SK-N-SH (cell line): ENCODE results near the gene MTG1. TPM values are rescaled to one million over a fixed set of nuclear protein-coding genes. Genes with fewer than 3 reads are reported as not detected.

Source experiments
- CTCF ChIA-PET: fragments of 300-600, 350-600 bp; formaldehyde crosslinking; extraction: SDS; loops from one replicate; lab custom pipeline; 2021; lab: Yijun Ruan, JAX
- POLR2A ChIA-PET: fragments of 350-600 bp; sonication (Branson Sonifier 250); formaldehyde crosslinking; extraction: SDS; loops from one replicate; lab custom pipeline; 2020; ENCODE audit warnings: antibody characterized with exemption, inconsistent platforms; lab: Yijun Ruan, JAX
- DNase-seq: peaks from one replicate; pipeline ENCODE4 v3.0.0; 2012
- H2AFZ ChIP-seq: fragments of 200-600 bp; sonication (generic); 2 replicates; pipeline ENCODE4 v1.8.1; 2016; ENCODE audit warnings: antibody characterized with exemption, mild to moderate bottlenecking, low read depth
- H3F3A ChIP-seq: fragments of 200-600 bp; sonication (generic); replicated peaks from 2 replicates; pipeline ENCODE3; 2016; ENCODE audit warnings: antibody characterized with exemption, mild to moderate bottlenecking; ENCODE audit not compliant: insufficient read depth
- H3K27ac ChIP-seq, 2 experiments: fragments of 200-500 bp in 1 of 2; fragments of 200-600 bp in 1 of 2; sonication (Bioruptor generic) in 1 of 2; sonication (generic), shearing (Covaris generic) in 1 of 2; 2 replicates each; pipeline versions ENCODE4 v1.5.1 to v1.6.1; 2014 to 2016; ENCODE audit warnings: low read depth in 2 of 2, inconsistent platforms in 1 of 2, low read length in 1 of 2, mild to moderate bottlenecking in 1 of 2, mixed read lengths in 1 of 2
- H3K27me3 ChIP-seq: fragments of 200-600 bp; sonication (generic), shearing (Covaris generic); 2 replicates; pipeline ENCODE4 v1.6.1; 2016; ENCODE audit warnings: mixed run types; ENCODE audit not compliant: insufficient read depth
- H3K36me3 ChIP-seq, 2 experiments: fragments of 200-500 bp in 1 of 2; fragments of 200-600 bp in 1 of 2; sonication (Bioruptor generic) in 1 of 2; sonication (generic) in 1 of 2; replicated peaks in 1 of 2; 2 replicates each; pipeline versions ENCODE3 to v1.5.1; 2014 to 2016; ENCODE audit warnings: low read length in 1 of 2, mild to moderate bottlenecking in 1 of 2; ENCODE audit not compliant: insufficient read depth in 2 of 2, control insufficient read depth in 1 of 2
- H3K4me1 ChIP-seq, 2 experiments: fragments of 200-500 bp in 1 of 2; fragments of 200-600 bp in 1 of 2; sonication (Bioruptor generic) in 1 of 2; sonication (generic), shearing (Covaris generic) in 1 of 2; 2 replicates each; pipeline versions ENCODE4 v1.5.1 to v1.6.1; 2014 to 2016; ENCODE audit warnings: low read depth in 1 of 2, low read length in 1 of 2, mixed run types in 1 of 2; ENCODE audit not compliant: insufficient read depth in 2 of 2, control insufficient read depth in 1 of 2
- H3K4me2 ChIP-seq: fragments of 200-600 bp; sonication (generic), shearing (Covaris generic); 2 replicates; pipeline ENCODE4 v1.6.1; 2017; ENCODE audit warnings: mixed run types
- H3K4me3 ChIP-seq, 2 experiments: fragments of 200-500 bp in 1 of 2; fragments of 200-600 bp in 1 of 2; sonication (Bioruptor generic) in 1 of 2; sonication (generic), shearing (Covaris generic) in 1 of 2; 2 replicates each; pipeline versions ENCODE4 v1.5.1 to v1.8.1; 2014 to 2016; ENCODE audit warnings: low read depth in 2 of 2, inconsistent platforms in 1 of 2, low read length in 1 of 2, mild to moderate bottlenecking in 1 of 2, mixed read lengths in 1 of 2, moderate library complexity in 1 of 2
- H3K79me2 ChIP-seq: fragments of 200-600 bp; sonication (generic); 2 replicates; pipeline ENCODE4 v1.8.1; 2017; ENCODE audit warnings: mild to moderate bottlenecking; ENCODE audit not compliant: insufficient read depth
- H3K9ac ChIP-seq: fragments of 200-600 bp; sonication (generic); 2 replicates; pipeline ENCODE4 v1.6.1; 2017; ENCODE audit warnings: mixed run types
- H3K9me2 ChIP-seq: fragments of 200-600 bp; sonication (generic); 2 replicates; pipeline ENCODE4 v1.6.1; 2017; ENCODE audit warnings: mixed run types
- H3K9me3 ChIP-seq: fragments of 200-600 bp; sonication (generic); 2 replicates; pipeline ENCODE4 v1.6.1; 2017; ENCODE audit warnings: mixed run types, mild to moderate bottlenecking, moderate library complexity
- H4K20me1 ChIP-seq: fragments of 200-600 bp; sonication (generic); 2 replicates; pipeline ENCODE4 v1.6.1; 2017; ENCODE audit warnings: mild to moderate bottlenecking, mixed run types; ENCODE audit not compliant: insufficient read depth
- FOSL2 ChIP-seq: IDR thresholded peaks from 2 replicates; pipeline ENCODE4 v1.4.0; 2012; ENCODE audit warnings: low read depth, mild to moderate bottlenecking, moderate library complexity, borderline replicate concordance
- IRF3 ChIP-seq: fragments of 150-350 bp; IDR thresholded peaks from 2 replicates; pipeline ENCODE4 v1.6.1; 2016; ENCODE audit warnings: mild to moderate bottlenecking, low read depth, low read length
- MEF2A ChIP-seq: IDR thresholded peaks from 2 replicates; pipeline ENCODE4 v1.4.0; 2012; ENCODE audit warnings: low read depth, borderline replicate concordance
- NRF1 ChIP-seq: IDR thresholded peaks from 2 replicates; pipeline ENCODE4 v1.6.1; 2012; ENCODE audit warnings: low read depth, mild to moderate bottlenecking, low read length
- RAD21 ChIP-seq: IDR thresholded peaks from 2 replicates; pipeline ENCODE4 v1.6.1; 2012; ENCODE audit warnings: mild to moderate bottlenecking, low read length
- RCOR1 ChIP-seq: fragments of 150-350 bp; IDR thresholded peaks from 2 replicates; pipeline ENCODE4 v1.6.1; 2017; ENCODE audit warnings: antibody characterized with exemption, low read length
- RXRA ChIP-seq: IDR thresholded peaks from 2 replicates; pipeline ENCODE4 v1.4.0; 2012; ENCODE audit warnings: low read depth, mild to moderate bottlenecking, borderline replicate concordance
- SMC3 ChIP-seq: IDR thresholded peaks from 2 replicates; pipeline ENCODE4 v1.6.1; 2012; ENCODE audit warnings: low read depth, low read length, improper control_type of control experiment
- USF1 ChIP-seq: IDR thresholded peaks from 2 replicates; pipeline ENCODE4 v1.4.0; 2012; ENCODE audit warnings: low read depth, borderline replicate concordance
- USF2 ChIP-seq: fragments of 150-350 bp; IDR thresholded peaks from 2 replicates; pipeline ENCODE4 v1.6.1; 2017; ENCODE audit warnings: antibody characterized with exemption, low read length, low read depth, borderline replicate concordance
- ZBTB33 ChIP-seq: IDR thresholded peaks from 2 replicates; pipeline ENCODE4 v1.4.0; 2012; ENCODE audit warnings: low read depth, borderline replicate concordance
- WGBS: methylation state at CpG from one replicate; pipeline ENCODE4 v1.1.6; 2017; ENCODE audit warnings: low lambda C conversion rate; 5-methylcytosine and 5-hydroxymethylcytosine counted together
- polyA plus RNA-seq, 3 experiments: library from polyadenylated mRNA; depleted of rRNA; stranded (reverse); fragments of >200 nt; gene quantifications; 2 replicates each; pipeline ENCODE4 v1.2.3, GENCODE V29; 2012
- TF ChIP-seq, protein P1 (sequence below): fragments of 200-600 bp; sonication (generic); IDR thresholded peaks from 2 replicates; pipeline ENCODE4 v1.6.1; 2017; ENCODE audit warnings: antibody characterized with exemption, mild to moderate bottlenecking, moderate library complexity

MTG1 gene
- polyA plus RNA-seq, 1 of the 3 experiments (the other 2 are of a cell fraction), result 86.4 TPM

GRCh38 chr10:133455196-133455595, 61.2 kb downstream of the MTG1 start:
- Histone ChIP-seq H3K9me3 (no peaks in the 10 kb centered on the region), H3F3A (no peaks in the 10 kb centered on the region), H3K4me1 (no peaks in the 10 kb centered on the region), H3K79me2 (no peaks in the 10 kb centered on the region), H3K27me3 (no peaks in the 10 kb centered on the region), H3K9me2 (no peaks in the 10 kb centered on the region), H3K4me2 (no peak overlapping the region), H3K9ac (no peak overlapping the region), H3K4me3 (no peak overlapping the region), H2AFZ (no peak overlapping the region), H4K20me1 (no peaks in the 10 kb centered on the region), H3K36me3 (no peaks in the 10 kb centered on the region), H3K27ac (no peak overlapping the region)
- ChIA-PET CTCF (interaction anchor here (1.2 kb wide), 1 partner anchor 16 kb away, joined by 3 read pairs; no protein-coding TSS in a partner anchor), POLR2A (no interaction called here)
- DNase-seq, result no peak
- TF ChIP-seq, protein P1, sequence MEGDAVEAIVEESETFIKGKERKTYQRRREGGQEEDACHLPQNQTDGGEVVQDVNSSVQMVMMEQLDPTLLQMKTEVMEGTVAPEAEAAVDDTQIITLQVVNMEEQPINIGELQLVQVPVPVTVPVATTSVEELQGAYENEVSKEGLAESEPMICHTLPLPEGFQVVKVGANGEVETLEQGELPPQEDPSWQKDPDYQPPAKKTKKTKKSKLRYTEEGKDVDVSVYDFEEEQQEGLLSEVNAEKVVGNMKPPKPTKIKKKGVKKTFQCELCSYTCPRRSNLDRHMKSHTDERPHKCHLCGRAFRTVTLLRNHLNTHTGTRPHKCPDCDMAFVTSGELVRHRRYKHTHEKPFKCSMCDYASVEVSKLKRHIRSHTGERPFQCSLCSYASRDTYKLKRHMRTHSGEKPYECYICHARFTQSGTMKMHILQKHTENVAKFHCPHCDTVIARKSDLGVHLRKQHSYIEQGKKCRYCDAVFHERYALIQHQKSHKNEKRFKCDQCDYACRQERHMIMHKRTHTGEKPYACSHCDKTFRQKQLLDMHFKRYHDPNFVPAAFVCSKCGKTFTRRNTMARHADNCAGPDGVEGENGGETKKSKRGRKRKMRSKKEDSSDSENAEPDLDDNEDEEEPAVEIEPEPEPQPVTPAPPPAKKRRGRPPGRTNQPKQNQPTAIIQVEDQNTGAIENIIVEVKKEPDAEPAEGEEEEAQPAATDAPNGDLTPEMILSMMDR, result no peak
- 19% methylated on average over 5 of the region's 5 CpGs for WGBS

DNA sequence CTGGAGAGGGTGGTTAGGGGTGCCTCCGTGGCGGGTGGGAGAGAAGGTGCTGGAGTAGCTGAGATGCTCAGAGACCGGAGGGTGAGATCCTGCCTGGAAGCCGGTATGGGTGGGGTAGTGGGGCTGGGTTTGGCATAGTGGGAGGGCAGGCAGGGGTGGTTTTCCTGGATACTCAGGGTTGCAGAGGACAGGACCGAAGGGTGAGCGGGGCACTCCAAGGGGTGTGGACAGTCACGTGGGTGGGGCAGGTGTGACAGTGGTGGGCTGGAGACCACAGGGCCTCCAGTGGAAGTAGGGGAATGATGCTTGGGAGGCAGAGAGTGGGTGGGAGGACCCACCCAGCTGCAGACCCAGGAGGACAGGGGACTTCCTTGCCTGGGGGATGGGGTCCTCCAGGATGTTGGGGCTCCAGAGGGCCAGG, 61.7 kb downstream of the MTG1 start:
- POLR2A ChIA-PET, result no interaction called here
- H3K9me3 ChIP-seq, result no peaks in the 10 kb centered on the region
- H3K27me3 ChIP-seq, result no peaks in the 10 kb centered on the region
- no peak for DNase-seq
- H3K9ac ChIP-seq, result no peak overlapping the region
- H3K4me1 ChIP-seq, result no peaks in the 10 kb centered on the region
- no peak overlapping the region for H3K27ac ChIP-seq
- CTCF ChIA-PET, result no interaction called here
- no peaks in the 10 kb centered on the region for H4K20me1 ChIP-seq
- 29% methylated on average over 7 of the region's 7 CpGs for WGBS
- no peak overlapping the region for H3K4me3 ChIP-seq
- no peak for TF ChIP-seq NRF1
- TF ChIP-seq USF2, result no peak
- no peak for TF ChIP-seq ZBTB33
- TF ChIP-seq SMC3, result no peak
- no peak for TF ChIP-seq MEF2A
- TF ChIP-seq RXRA, result no peak
- no peak for TF ChIP-seq RAD21
- no peak for TF ChIP-seq IRF3
- TF ChIP-seq FOSL2, result no peak
- no peak for TF ChIP-seq USF1
- no peak for TF ChIP-seq RCOR1
- H2AFZ ChIP-seq, result no peak overlapping the region
- H3F3A ChIP-seq, result no peaks in the 10 kb centered on the region
- no peaks in the 10 kb centered on the region for H3K79me2 ChIP-seq
- H3K36me3 ChIP-seq, result no peaks in the 10 kb centered on the region
- no peaks in the 10 kb centered on the region for H3K9me2 ChIP-seq
- no peak overlapping the region for H3K4me2 ChIP-seq
